Measurements from ENCODE around the gene ZNF578. TPM values are rescaled to one million over a fixed set of nuclear protein-coding genes. Genes with fewer than 3 reads are reported as not detected.

Gene ZNF578
- total RNA-seq, 1 experiment from 2014 or later = 0.69 TPM

GRCh38 chr19:52451241-52451640 is 2.1 kb upstream of the ZNF578 start:
- no peak overlapping the region for H3K4me3 ChIP-seq (ENCODE audit: low read depth, low read length, poor library complexity, severe bottlenecking)
- no peak for DNase-seq (ENCODE audit: low spot score)
- TF ChIP-seq CTCF (conservative IDR thresholded peaks at IDR 0.05; ENCODE audit: low read depth, low read length) (no peak), EZH2 (IDR thresholded peaks at IDR 0.05; ENCODE audit: borderline replicate concordance, low read depth, low read length, poor library complexity, severe bottlenecking) (no peak)
- peaks cover 31% of the 10 kb centered on the region for H3K9me3 ChIP-seq (ENCODE audit: low read depth, low read length, poor library complexity, severe bottlenecking)
- H3K36me3 ChIP-seq (ENCODE audit: insufficient read depth, low read length, poor library complexity, severe bottlenecking) = no peaks in the 10 kb centered on the region
- no peaks in the 10 kb centered on the region for H3K27me3 ChIP-seq (replicated peaks; ENCODE audit: insufficient read depth, low read depth, low read length, poor library complexity)
- H3K27ac ChIP-seq (ENCODE audit: low read depth, low read length, poor library complexity, severe bottlenecking) = no peak overlapping the region
- ChIA-PET POLR2A (ENCODE audit: low non-redundant PET) (no interaction called here), CTCF (no interaction called here)
- no peaks in the 10 kb centered on the region for H3K4me1 ChIP-seq (ENCODE audit: insufficient read depth, low read length, poor library complexity, severe bottlenecking)
- intact Hi-C loops (cut with micrococcal nuclease; ENCODE audit: unreplicated experiment) = no loop called here
- no TSS peak for BruUV-seq (replicated peaks)

GRCh38 chr19:52464798-52465470 is 11.6 kb downstream of the ZNF578 start:
- TF ChIP-seq EZH2 (IDR thresholded peaks at IDR 0.05; ENCODE audit: borderline replicate concordance, low read depth, low read length, poor library complexity, severe bottlenecking) = no peak
- peak; percentile 37 for TF ChIP-seq CTCF (conservative IDR thresholded peaks at IDR 0.05; ENCODE audit: low read depth, low read length)
- peaks cover 54% of the 10 kb centered on the region for H3K9me3 ChIP-seq (ENCODE audit: low read depth, low read length, poor library complexity, severe bottlenecking)
- CTCF ChIA-PET = no interaction called here
- POLR2A ChIA-PET (ENCODE audit: low non-redundant PET) = no interaction called here
- H3K27ac ChIP-seq (ENCODE audit: low read depth, low read length, poor library complexity, severe bottlenecking) = no peak overlapping the region
- peak; percentile 7 for DNase-seq (ENCODE audit: low spot score)
- H3K4me1 ChIP-seq (ENCODE audit: insufficient read depth, low read length, poor library complexity, severe bottlenecking) = no peaks in the 10 kb centered on the region
- H3K27me3 ChIP-seq (replicated peaks; ENCODE audit: insufficient read depth, low read depth, low read length, poor library complexity) = no peaks in the 10 kb centered on the region
- no peak overlapping the region for H3K4me3 ChIP-seq (ENCODE audit: low read depth, low read length, poor library complexity, severe bottlenecking)
- no TSS peak for BruUV-seq (replicated peaks)
- no peaks in the 10 kb centered on the region for H3K36me3 ChIP-seq (ENCODE audit: insufficient read depth, low read length, poor library complexity, severe bottlenecking)
- intact Hi-C loops (cut with micrococcal nuclease; ENCODE audit: unreplicated experiment) = no loop called here

- ChIA-PET POLR2A (ENCODE audit: low non-redundant PET) (no interaction called here), CTCF (no interaction called here)
Observed at GRCh38 chr19:52473655-52474350, 20.4 kb downstream of the ZNF578 start.

More at GRCh38 chr19:52473655-52474350, 20.4 kb downstream of the ZNF578 start:
- no peak for TF ChIP-seq EZH2 (IDR thresholded peaks at IDR 0.05; ENCODE audit: borderline replicate concordance, low read depth, low read length, poor library complexity, severe bottlenecking)
- no peak for TF ChIP-seq CTCF (conservative IDR thresholded peaks at IDR 0.05; ENCODE audit: low read depth, low read length)
- H3K27me3 ChIP-seq (replicated peaks; ENCODE audit: insufficient read depth, low read depth, low read length, poor library complexity) = no peaks in the 10 kb centered on the region
- H3K36me3 ChIP-seq (ENCODE audit: insufficient read depth, low read length, poor library complexity, severe bottlenecking) = no peaks in the 10 kb centered on the region
- no peaks in the 10 kb centered on the region for H3K4me1 ChIP-seq (ENCODE audit: insufficient read depth, low read length, poor library complexity, severe bottlenecking)
- BruUV-seq (replicated peaks) = no TSS peak
- H3K9me3 ChIP-seq (ENCODE audit: low read depth, low read length, poor library complexity, severe bottlenecking) = peaks cover 84% of the 10 kb centered on the region
- intact Hi-C loops (cut with micrococcal nuclease; ENCODE audit: unreplicated experiment) = no loop called here
- no peak overlapping the region for H3K4me3 ChIP-seq (ENCODE audit: low read depth, low read length, poor library complexity, severe bottlenecking)
- H3K27ac ChIP-seq (ENCODE audit: low read depth, low read length, poor library complexity, severe bottlenecking) = no peak overlapping the region
- no peak for DNase-seq (ENCODE audit: low spot score)

Measured in A673 (cell line).